NOMO-1 treated with dmso at 0.1 percent for 144 hours (cell line): ENCODE data around the gene UNCX.

Experiments used
- DNase-seq: peaks from one replicate; lab custom pipeline; 2025; ENCODE audit not compliant: unreplicated experiment; lab: John Stamatoyannopoulos, UW

UNCX gene

GRCh38 chr7:1214516-1214915 lies 18.2 kb upstream of the UNCX start:
- DNase-seq = no peak

- DNase-seq = no peak
These were observed 14.0 kb upstream of the UNCX start for GRCh38 chr7:1218541-1219165.

- no peak for DNase-seq
These were observed 13.2 kb upstream of the UNCX start for GRCh38 chr7:1219498-1219897.

GRCh38 chr7:1220000-1220726 lies 12.5 kb upstream of the UNCX start:
- no peak for DNase-seq

- DNase-seq = no peak
These were observed 11.5 kb upstream of the UNCX start for GRCh38 chr7:1220977-1221745.

GRCh38 chr7:1223196-1223981 lies 9.3 kb upstream of the UNCX start:
- no peak for DNase-seq

- no peak for DNase-seq
These were observed 8.5 kb upstream of the UNCX start for GRCh38 chr7:1224086-1224716.

- DNase-seq = no peak
These were observed 7.6 kb upstream of the UNCX start for GRCh38 chr7:1225030-1225429.

GRCh38 chr7:1225441-1226185 lies 7.1 kb upstream of the UNCX start:
- no peak for DNase-seq

- no peak for DNase-seq
These were observed 6.3 kb upstream of the UNCX start for GRCh38 chr7:1226186-1226901.

- no peak for DNase-seq
These were observed 5.4 kb upstream of the UNCX start for GRCh38 chr7:1227071-1227804.

- DNase-seq = no peak
These were observed 4.7 kb upstream of the UNCX start for GRCh38 chr7:1227814-1228544.

- DNase-seq = no peak
These were observed 4.0 kb upstream of the UNCX start for GRCh38 chr7:1228545-1229201.

- no peak for DNase-seq
These were observed 3.3 kb upstream of the UNCX start for GRCh38 chr7:1229202-1229947.

- no peak for DNase-seq
These were observed 2.7 kb upstream of the UNCX start for GRCh38 chr7:1229956-1230355.

- DNase-seq = no peak
These were observed 2.1 kb upstream of the UNCX start for GRCh38 chr7:1230411-1231213.
